ENCODE results near the gene WDR45.

WDR45 gene

DNA sequence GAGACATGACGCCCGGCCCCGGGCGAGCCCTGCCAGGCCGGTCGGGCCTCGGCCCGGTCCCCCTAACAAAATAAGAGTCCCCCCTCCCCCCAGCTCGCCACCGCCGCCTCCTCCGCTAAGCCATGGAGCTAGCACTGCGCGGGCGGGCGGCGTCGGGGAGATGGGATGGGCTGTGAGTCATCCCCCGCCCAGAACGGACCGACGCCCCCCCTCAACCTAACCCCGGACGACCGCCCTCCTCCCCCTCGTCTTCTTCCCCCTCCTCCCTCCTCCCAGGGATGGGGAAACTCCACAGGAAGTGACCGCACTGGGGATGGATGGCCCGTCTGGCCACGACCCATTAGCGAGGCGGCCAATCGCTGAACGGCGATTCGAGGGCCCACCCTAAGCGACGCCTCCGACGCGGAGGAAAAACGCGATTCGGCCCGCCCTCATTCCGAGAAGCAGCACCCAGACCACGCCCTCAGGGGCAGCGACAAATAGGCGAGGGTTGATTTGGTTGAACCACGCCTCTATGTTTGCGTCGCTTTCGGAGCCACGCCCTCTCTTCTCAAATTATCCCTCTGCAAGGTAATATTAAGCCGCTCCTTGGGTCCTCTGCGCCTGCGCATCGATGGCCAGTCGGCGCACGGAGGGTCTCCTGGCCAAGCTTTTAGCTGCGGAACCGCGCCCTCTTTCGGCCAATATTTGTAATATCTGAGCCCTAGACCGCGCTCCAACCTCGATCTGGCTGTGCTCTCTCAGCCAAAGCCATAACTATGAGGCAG lies 36.3 kb downstream of the WDR45 start, which contains the start of gene TFE3:
TFE3 (minus strand) TSS at position 138 of the 767 bp plus-strand sequence; CDS start at position 7, 131 bp downstream.
- DNase-seq (ENCODE audit: low spot score), result peak; percentile 93

DNA sequence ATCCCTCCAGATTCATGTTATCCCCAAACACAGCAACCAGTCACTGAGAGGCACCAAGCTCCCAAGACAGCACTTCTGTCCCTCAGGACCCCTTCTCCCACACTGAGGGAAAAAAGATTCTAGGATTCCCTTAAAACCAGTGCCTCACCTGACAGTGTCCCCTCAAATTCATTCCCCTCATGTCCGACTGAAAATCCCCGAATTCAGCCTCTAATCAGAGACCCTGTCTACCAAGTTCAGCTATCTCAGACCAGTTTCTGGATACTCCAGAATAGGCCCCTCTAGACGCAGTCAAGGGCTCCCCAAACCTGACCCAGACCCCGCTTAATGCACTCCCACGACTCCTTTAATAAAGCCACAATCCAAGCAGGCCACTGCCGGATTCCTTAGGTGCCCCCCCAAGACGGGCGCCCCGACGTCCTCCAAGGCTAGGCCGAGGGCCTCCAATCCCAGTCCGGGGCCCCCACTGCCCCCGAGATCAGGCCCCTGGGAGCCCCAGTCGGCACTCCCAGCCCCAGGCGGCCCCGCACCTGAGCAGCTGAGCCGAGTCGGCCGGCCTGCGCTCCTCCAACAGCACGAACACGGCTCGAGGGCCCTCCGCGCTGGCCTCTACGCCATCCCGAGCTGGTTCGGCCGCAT lies 37.0 kb downstream of the WDR45 start:
- DNase-seq (ENCODE audit: low spot score), result no peak

DNA sequence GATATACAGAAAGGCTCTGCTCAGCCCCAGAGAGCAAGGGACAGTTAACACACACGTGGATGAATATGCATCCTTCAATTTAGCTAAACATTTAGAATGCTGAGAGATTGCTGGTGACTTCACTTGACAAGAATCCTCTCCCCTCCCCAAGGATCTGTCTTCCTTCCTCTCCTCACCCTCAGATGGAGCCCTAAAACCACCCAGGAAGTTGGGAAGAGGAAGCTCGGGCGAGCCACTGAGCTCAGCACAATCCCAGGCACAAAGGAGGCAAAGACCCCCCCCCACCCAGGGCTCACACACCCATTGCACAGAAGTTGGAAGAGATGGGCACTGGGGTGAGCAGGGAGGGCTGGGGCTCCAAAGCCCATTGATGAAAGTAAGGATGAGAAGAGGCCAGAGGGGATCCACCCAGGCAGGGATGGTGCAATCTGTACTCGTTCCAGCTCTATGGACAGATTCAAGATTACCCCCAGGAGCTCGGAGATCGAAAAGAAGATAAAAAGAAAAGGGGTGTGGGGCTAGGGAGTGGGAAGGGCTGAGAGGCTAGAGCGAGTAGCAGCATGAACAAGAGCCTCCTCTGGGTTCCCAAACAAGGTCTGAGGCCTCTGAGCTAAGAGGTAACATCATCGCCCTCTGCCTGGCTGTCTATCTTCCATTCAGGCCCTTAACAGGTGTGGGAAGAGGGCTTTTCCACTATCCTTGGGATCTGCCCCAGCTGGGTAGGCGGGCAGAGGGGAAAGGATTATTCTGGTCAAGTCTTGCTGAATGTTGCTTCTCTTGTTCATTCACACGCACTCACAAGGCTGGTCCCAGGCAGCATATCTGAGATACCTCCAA lies 37.7 kb downstream of the WDR45 start:
- DNase-seq (ENCODE audit: low spot score), result no peak

DNA sequence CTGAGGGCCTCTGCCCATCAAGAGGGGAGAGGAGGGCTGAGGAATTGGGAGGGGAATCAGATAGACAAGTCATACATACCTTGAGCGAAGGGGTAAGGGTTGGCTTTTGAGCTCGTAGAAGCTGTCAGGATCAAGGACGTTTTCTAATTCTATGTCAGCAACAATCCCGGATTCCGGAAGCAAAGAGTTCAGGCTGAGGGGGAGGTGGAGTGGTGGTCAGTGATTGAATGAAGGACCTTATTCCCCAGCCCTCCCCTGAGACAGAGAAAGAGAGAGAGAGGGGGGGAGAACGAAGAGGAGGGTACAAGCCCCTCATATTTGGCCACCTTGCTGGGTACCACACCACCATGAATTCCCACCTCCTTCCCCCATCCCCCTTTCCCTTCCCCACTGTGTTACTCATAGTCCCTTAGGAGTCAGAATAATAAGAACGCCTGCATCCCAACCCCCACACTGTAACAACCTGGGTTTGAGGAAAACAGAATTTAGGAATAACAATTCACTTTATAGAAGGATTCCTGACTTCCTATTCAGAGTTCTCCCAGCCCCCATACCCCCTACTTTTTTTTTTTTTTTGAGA lies 39.2 kb downstream of the WDR45 start:
- no peak for DNase-seq (ENCODE audit: low spot score)

DNA sequence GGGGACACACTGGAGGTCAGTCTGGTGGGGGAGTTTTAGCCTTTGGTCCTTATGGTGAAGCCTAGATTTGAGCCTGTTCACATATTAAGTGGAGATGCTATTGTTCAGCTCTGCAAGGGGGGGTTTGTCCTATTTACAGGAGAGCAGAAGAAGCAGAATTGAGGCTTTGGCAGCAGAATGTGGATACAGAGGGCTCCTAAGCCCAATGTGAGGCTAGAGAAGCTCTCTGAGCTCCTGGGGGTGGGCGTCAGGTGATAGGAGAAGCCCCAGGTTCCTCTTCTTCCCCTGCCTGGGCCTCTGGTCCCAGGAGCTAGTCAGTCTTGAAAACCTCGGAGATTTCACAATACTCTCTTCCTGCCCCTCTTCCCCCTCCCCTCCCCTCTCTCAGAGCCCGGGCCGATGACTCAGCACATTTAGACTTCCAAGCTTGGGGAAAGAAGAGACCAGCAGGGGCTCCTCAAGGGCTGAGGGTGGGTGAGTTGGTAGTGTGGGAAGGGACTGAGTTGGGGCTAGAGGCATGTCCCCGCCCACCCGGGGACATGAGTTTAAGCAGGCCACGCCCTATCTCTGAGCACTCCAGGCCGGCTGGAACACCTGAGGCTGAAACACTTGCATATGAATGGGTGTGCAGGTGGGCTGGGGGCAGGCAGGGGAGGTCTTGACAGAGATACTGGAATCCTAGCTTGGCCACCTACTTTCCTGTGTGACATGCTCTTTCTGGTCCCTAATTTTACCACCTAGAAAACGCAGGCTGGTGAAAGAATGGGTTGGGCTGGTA lies 39.9 kb downstream of the WDR45 start:
- peak; percentile 68 for DNase-seq (ENCODE audit: low spot score)

DNA sequence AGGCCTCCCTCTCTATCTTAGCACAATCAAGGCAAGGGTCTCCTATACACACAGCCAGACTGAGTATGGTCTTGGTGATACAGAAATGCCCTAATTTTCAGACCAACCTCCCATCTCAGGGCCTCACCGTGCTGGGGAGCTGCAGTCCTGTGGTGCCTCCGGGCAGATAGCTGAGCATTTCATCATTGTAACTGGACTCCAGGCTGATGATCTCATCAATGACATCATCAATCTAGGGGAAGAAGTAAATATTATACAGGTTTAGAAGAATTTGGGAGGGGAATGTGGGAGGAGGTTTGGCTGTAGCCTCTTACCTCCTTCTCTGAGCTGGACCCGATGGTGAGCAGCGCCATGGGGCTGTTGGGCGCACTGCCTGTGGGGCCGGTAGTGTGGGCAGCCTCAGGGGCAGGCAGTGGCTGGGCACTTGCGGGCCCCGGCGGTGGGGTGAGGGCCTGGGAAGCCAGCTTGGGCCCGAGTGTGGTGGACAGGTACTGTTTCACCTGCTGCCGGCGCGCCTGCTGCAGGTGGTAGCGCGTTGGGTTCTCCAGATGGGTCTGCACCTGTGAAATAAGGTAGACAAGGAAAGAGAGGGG lies 41.7 kb downstream of the WDR45 start:
- DNase-seq (ENCODE audit: low spot score), result no peak

DNA sequence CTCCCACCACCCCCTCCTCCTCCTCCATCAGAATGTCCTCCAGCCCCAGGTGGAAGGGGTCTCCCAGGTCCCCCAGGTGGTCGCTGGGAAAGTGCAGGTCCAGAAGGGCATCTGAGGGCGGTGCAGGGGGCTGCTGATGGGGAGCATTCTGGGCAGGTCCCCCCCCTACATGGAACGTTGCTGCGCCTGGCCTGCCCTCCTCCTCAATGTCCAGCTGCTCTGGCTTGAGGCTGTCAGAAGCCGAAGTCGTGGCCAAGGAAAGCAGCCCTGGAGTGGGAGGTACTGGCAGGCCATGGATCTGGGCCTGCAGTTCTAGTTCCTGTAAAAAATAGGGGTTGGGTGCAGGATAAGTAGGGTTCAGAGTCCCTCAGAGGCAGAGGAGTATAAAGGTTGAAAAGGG lies 49.4 kb downstream of the WDR45 start:
- DNase-seq (ENCODE audit: low spot score), result no peak

DNA sequence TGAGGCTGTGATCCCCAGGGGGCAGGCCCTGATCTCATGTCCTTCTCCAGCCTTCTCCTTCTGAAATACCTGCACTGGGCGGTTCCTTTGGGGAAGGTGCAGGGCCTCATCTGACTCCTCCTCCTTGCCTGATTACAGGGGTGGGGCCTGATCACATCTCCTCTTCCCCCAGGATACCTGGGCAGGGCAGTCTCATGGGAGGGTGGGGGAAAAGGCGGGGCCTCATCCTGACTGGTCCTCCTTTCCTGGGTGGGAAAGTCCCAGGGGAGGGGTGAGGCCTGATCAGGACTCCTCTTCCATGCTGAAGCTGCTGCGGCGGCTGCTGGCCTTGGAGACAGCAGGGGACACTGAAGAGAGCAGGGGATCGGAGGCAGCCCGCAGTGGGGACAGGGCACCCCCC lies 49.8 kb downstream of the WDR45 start:
- DNase-seq (ENCODE audit: low spot score), result no peak

Data from AG08395 (cell line).